Heart left ventricle (tissue), 16 donors: ENCODE results near the gene AK4. TPM values are rescaled to one million over a fixed set of nuclear protein-coding genes. Genes with fewer than 3 reads are reported as not detected.

Experiments used
- ATAC-seq, 4 donors: fragments of 200-7000 bp; cut with Tn5 transposase; one replicate each; pipeline ENCODE4 v1.9.1; 2020 to 2022; ENCODE audit warnings: moderate library complexity in 4 of 4, mild to moderate bottlenecking in 3 of 4, moderate number of reproducible peaks in 1 of 4
- DNase-seq, 5 donors: peaks; one replicate each; pipeline ENCODE4 v3.0.0-alpha.2; 2020
- H3K27ac ChIP-seq, 12 donors: fragments of 200-600 bp; sonication (generic) in 4 of 12; one replicate each; pipeline versions ENCODE4 v1.5.0 to v1.8.0; 2016 to 2022; ENCODE audit warnings: mild to moderate bottlenecking in 2 of 12
- H3K27me3 ChIP-seq, 9 donors: fragments of 200-600 bp; sonication (generic) in 2 of 9; one replicate each; pipeline versions ENCODE4 v1.5.1 to v1.8.0; 2016 to 2022; ENCODE audit warnings: mild to moderate bottlenecking in 3 of 9
- H3K36me3 ChIP-seq, 9 donors: fragments of 200-600 bp; sonication (generic) in 2 of 9; one replicate each; pipeline versions ENCODE4 v1.5.0 to v1.8.0; 2018 to 2022; ENCODE audit warnings: mild to moderate bottlenecking in 2 of 9
- H3K4me1 ChIP-seq, 12 donors: fragments of 200-600 bp; sonication (generic) in 4 of 12; one replicate each; pipeline versions ENCODE4 v1.5.0 to v1.8.0; 2016 to 2022; ENCODE audit warnings: mild to moderate bottlenecking in 3 of 12
- H3K4me3 ChIP-seq, 12 donors: fragments of 200-600 bp; sonication (generic) in 4 of 12; one replicate each; pipeline versions ENCODE4 v1.5.0 to v1.8.0; 2017 to 2022; ENCODE audit warnings: mild to moderate bottlenecking in 9 of 12, moderate library complexity in 4 of 12
- H3K9me3 ChIP-seq, 12 donors: fragments of 200-600 bp; sonication (generic) in 4 of 12; one replicate each; pipeline versions ENCODE4 v1.5.0 to v1.8.0; 2016 to 2022; ENCODE audit warnings: mild to moderate bottlenecking in 1 of 12
- CTCF ChIP-seq, 12 donors: fragments of 200-600 bp; sonication (generic) in 4 of 12; IDR thresholded peaks; one replicate each; pipeline versions ENCODE4 v1.5.0 to v1.8.0; 2018 to 2022; ENCODE audit warnings: antibody characterized with exemption in 12 of 12, mild to moderate bottlenecking in 5 of 12
- POLR2A ChIP-seq, 2 donors: fragments of 450-650 bp; IDR thresholded peaks; one replicate each; pipeline ENCODE4 v1.6.1; 2017; ENCODE audit warnings: antibody characterized with exemption in 2 of 2, mild to moderate bottlenecking in 2 of 2, moderate library complexity in 2 of 2
- WGBS, 4 donors: extraction: QIAGEN DNeasy Blood & Tissue Kit in 2 of 4; methylation state at CpG; one replicate each; pipeline versions ENCODE4 v1.1.5 to v1.1.7; 2013 to 2018; 5-methylcytosine and 5-hydroxymethylcytosine counted together
- intact Hi-C, 10 donors: fragments of 100-400 bp; cut with DNase I; formaldehyde crosslinking; loops; one replicate each; pipeline versions ENCODE4 v1.11.1 to v1.14.2; 2022
- polyA plus RNA-seq, 2 donors: library from polyadenylated mRNA; stranded (reverse); fragments of 200-250 nt; gene quantifications; one replicate each; pipeline ENCODE4 v1.2.3, GENCODE V29; 2013
- total RNA-seq, 9 donors: library from RNA; depleted of rRNA in 2 of 9; stranded (reverse); fragments of >200 nt in 2 of 9; fragmentation: NEBNext Ultra II Directional in 3 of 9; extraction: Animal tissue kit (Norgen Biotek cat#: 25700) in 3 of 9; gene quantifications; one replicate each; pipeline versions ENCODE4 v1.1.0 to v1.2.4, GENCODE V29; 2016 to 2023
- donor health status: ischemic (EF 13 %, LVEDD 7.1; RV severe dilation, severe dysfunction).
- donor health status: healthy with polysubstance abuse.
- donor health status: DM: no; HTN: yes; CAD: no.
- donor health status: DM: no; HTN: no; CAD: no.
- donor health status: ischemic (EF 25% LVEDD 6.9; RV normal size, moderate dysfunction).
- donor health status: ischemic (EF 25% LVEDD 5.7; RV mildly dilated, moderate dysfunction).
- donor health status: healthy.
- donor health status: DM: yes; HTN: yes; CAD: no.
- donor health status: ischemic (EF 35%, LVEDD 5.7; RV mildly dilated, moderate dysfunction).
- donor health status: nonischemic (EF 11% LVEDD 7.7; RV severe dilation, severe dysfunction).
- donor health status: DM: yes; HTN: yes; CAD: no.
- donor health status: PGD.
- donor health status: ischemic (EF 29% LVEDD 5.4; RV normal size, mild dysfunction).
- donor health status: nonischemic (EF 23%, LVEDD 6.1; RV moderate dilation, normal function).

AK4 gene
- total and polyA plus RNA-seq, 11 donors, result 16.0 to 181 (median 122) TPM

DNA sequence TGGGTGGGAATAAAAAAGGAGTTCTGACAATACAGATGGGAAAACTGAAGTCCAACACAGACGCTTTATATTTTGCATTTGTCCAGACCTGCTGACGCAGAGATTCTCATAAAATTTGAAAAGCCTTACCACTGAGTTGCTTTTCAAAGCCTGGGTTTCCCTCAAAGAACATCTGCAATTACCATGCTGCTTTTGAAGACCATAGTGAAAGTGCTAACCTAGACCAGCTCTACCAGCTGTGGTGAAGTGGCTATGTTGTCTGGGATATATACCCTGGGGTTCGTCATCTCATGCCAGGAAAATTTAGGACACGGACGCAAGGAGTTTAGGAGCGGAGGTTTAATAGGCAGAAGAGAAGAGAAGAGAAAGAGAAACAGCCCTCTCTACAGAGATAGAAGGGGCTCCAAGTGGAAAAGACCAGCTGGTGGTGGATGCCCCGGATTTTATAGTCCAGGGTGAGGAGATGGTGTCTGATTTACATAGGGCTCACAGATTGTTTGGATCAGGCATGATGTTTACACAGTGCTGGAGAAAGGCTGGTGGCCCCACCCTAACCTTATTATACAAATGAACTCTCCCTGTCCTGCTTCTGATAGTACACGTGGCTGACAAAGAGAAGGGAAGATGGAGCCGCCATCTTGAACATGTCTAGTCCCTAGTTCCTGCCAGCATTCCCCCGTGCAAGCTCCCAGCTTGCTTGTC is 73.8 kb downstream of the AK4 start:
- WGBS, 4 donors, result 86 to 89% (median 87%) methylated on average over 10 of the region's 10 CpGs
- H3K36me3 ChIP-seq, result peaks cover 0 to 40% (median 15%) of the 10 kb centered on the region in 9 donors
- H3K27me3 ChIP-seq, result no peaks in the 10 kb centered on the region
- intact Hi-C loops, result no loop called here
- no peak for TF ChIP-seq CTCF (IDR thresholded peaks at IDR 0.05)
- TF ChIP-seq POLR2A (IDR thresholded peaks at IDR 0.05), result no peak
- no peaks in the 10 kb centered on the region for H3K9me3 ChIP-seq
- H3K4me3 ChIP-seq, result no peak overlapping the region
- ATAC-seq (no peak), DNase-seq (no peak)
- no peaks in the 10 kb centered on the region for H3K4me1 ChIP-seq
- no peak overlapping the region for H3K27ac ChIP-seq

DNA sequence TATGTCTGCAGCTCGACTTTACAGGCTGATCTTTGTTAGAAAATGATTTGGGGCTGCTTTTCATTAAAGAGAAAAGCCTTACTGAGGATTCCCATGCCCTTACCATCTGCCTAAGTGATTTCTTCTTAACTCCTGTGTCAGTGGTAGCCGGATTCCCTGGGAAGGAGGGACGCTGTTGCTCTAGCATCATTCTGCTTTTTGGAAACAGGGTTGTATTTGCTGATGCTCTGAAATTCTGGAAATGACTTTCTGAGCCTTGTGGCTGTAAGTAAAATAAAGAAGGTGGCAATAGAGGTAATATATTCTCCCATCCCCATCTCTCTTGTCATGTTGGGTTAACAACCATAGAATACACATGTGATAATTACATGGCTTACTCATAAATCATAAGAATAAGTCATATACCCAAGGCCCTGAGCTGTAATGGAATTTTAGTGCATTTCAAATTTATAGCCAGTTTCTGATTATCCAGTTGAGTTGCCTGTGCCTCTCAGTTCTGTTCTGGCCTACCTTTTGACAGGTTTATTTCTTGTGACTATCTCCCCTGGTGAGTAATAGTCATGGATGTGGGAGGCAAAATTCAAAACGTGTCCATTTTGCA is 74.4 kb downstream of the AK4 start:
- ATAC-seq (no peak), DNase-seq (no peak)
- intact Hi-C loops, result no loop called here
- peaks cover 0 to 40% (median 15%) of the 10 kb centered on the region in 9 donors for H3K36me3 ChIP-seq
- WGBS, 4 donors, result 85 to 91% (median 87%) methylated on average over 4 of the region's 4 CpGs
- no peaks in the 10 kb centered on the region for H3K9me3 ChIP-seq
- no peaks in the 10 kb centered on the region for H3K27me3 ChIP-seq
- H3K4me1 ChIP-seq, result no peaks in the 10 kb centered on the region
- no peak for TF ChIP-seq POLR2A (IDR thresholded peaks at IDR 0.05)
- TF ChIP-seq CTCF (IDR thresholded peaks at IDR 0.05), result no peak
- no peak overlapping the region for H3K27ac ChIP-seq
- H3K4me3 ChIP-seq, result no peak overlapping the region

DNA sequence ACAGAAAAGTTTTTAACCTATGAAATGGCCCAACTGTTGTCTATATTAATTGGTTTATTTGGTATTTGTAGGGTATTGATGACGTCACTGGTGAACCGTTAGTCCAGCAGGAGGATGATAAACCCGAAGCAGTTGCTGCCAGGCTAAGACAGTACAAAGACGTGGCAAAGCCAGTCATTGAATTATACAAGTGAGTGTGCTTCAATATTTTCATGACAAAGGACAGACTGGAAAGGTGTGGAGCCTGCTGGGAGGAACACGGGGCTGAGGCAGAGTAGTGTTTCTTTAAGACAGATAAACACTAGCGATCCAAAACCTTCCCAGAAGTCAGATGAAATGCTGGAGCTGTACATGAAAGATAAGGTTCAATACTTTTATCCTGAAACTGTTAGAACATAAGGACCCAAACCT is 76.7 kb downstream of the AK4 start:
- 77 to 85% (median 80%) methylated on average over 6 of the region's 6 CpGs for WGBS, 4 donors
- Histone ChIP-seq H3K4me3 (no peak overlapping the region), H3K9me3 (no peaks in the 10 kb centered on the region), H3K4me1 (no peaks in the 10 kb centered on the region), H3K27me3 (no peaks in the 10 kb centered on the region), H3K27ac (no peak overlapping the region), H3K36me3 (peaks cover 0 to 34% (median 15%) of the 10 kb centered on the region in 9 donors)
- ATAC-seq (no peak), DNase-seq (no peak)
- no peak for TF ChIP-seq CTCF (IDR thresholded peaks at IDR 0.05)
- no peak for TF ChIP-seq POLR2A (IDR thresholded peaks at IDR 0.05)
- intact Hi-C loops, result no loop called here

- no peaks in the 10 kb centered on the region for H3K27me3 ChIP-seq
- no peak overlapping the region for H3K27ac ChIP-seq
- no peaks in the 10 kb centered on the region for H3K9me3 ChIP-seq
- no peak for ATAC-seq
- intact Hi-C loops, result no loop called here
- TF ChIP-seq CTCF (IDR thresholded peaks at IDR 0.05), result no peak
- no peak for TF ChIP-seq POLR2A (IDR thresholded peaks at IDR 0.05)
- peaks cover 0 to 30% (median 13%) of the 10 kb centered on the region in 9 donors for H3K36me3 ChIP-seq
- no peaks in the 10 kb centered on the region for H3K4me1 ChIP-seq
- 94 to 97% (median 95%) methylated on average over 3 of the region's 3 CpGs for WGBS, 4 donors
- no peak for DNase-seq
- no peak overlapping the region for H3K4me3 ChIP-seq
Observed at GRCh38 chr1:65225179-65225578, 77.2 kb downstream of the AK4 start.
